ENCODE measurements around the gene LRP1B. TPM values are rescaled to one million over a fixed set of nuclear protein-coding genes. Genes with fewer than 3 reads are reported as not detected.

LRP1B gene
- total and polyA plus RNA-seq, 8 donors = 0.03 to 1.6 (median 0.84) TPM

DNA sequence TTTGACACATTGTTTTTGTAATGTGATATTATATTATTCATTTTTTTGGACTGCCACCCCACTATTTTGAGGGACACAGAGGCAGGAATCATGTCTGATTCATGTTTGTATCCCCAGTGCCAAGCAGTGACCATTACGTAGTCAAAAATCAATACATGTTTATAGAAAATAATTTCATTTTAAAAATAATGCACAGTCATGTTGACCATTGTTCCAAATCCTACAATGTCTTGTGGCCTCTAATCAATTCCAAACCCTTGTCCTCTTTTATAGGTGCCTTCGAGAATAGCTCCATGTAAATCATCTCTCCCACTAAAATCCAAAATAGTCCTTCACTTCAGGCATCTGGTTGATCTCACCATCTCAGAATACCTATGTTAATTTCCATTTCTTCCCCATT lies 454.7 kb downstream of the LRP1B start:
- intact Hi-C loops (cut with DNase I) = no loop called here
- H3K9me3 ChIP-seq = no peaks in the 10 kb centered on the region
- H3K4me3 ChIP-seq = no peak overlapping the region
- ATAC-seq = no peak
- no peak for DNase-seq
- TF ChIP-seq, protein P1, sequence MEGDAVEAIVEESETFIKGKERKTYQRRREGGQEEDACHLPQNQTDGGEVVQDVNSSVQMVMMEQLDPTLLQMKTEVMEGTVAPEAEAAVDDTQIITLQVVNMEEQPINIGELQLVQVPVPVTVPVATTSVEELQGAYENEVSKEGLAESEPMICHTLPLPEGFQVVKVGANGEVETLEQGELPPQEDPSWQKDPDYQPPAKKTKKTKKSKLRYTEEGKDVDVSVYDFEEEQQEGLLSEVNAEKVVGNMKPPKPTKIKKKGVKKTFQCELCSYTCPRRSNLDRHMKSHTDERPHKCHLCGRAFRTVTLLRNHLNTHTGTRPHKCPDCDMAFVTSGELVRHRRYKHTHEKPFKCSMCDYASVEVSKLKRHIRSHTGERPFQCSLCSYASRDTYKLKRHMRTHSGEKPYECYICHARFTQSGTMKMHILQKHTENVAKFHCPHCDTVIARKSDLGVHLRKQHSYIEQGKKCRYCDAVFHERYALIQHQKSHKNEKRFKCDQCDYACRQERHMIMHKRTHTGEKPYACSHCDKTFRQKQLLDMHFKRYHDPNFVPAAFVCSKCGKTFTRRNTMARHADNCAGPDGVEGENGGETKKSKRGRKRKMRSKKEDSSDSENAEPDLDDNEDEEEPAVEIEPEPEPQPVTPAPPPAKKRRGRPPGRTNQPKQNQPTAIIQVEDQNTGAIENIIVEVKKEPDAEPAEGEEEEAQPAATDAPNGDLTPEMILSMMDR (IDR thresholded peaks at IDR 0.05) = no peak
- H3K36me3 ChIP-seq = no peaks in the 10 kb centered on the region
- H3K27ac ChIP-seq = no peak overlapping the region
- no peaks in the 10 kb centered on the region for H3K27me3 ChIP-seq
- H3K4me1 ChIP-seq = no peaks in the 10 kb centered on the region

- intact Hi-C loops (cut with DNase I) = no loop called here
- DNase-seq (no peak), ATAC-seq (no peak)
- Histone ChIP-seq H3K27ac (no peak overlapping the region), H3K4me1 (no peaks in the 10 kb centered on the region), H3K36me3 (no peaks in the 10 kb centered on the region), H3K4me3 (no peak overlapping the region), H3K9me3 (peaks cover 0 to 10% of the 10 kb centered on the region in 2 donors), H3K27me3 (no peaks in the 10 kb centered on the region)
- TF ChIP-seq, protein P1 (IDR thresholded peaks at IDR 0.05) = no peak
Observed at GRCh38 chr2:141666191-141666590, 464.6 kb downstream of the LRP1B start.

GRCh38 chr2:141660232-141660631 lies 470.6 kb downstream of the LRP1B start:
- H3K27ac ChIP-seq = no peak overlapping the region
- no peaks in the 10 kb centered on the region for H3K36me3 ChIP-seq
- peaks cover 0 to 12% of the 10 kb centered on the region in 2 donors for H3K9me3 ChIP-seq
- ATAC-seq (no peak), DNase-seq (peak in 1 of 4 donors; percentile 55)
- no peak overlapping the region for H3K4me3 ChIP-seq
- no peaks in the 10 kb centered on the region for H3K4me1 ChIP-seq
- TF ChIP-seq, protein P1 (IDR thresholded peaks at IDR 0.05) = no peak
- intact Hi-C loops (cut with DNase I) = no loop called here
- H3K27me3 ChIP-seq = no peaks in the 10 kb centered on the region

- DNase-seq (no peak), ATAC-seq (no peak)
- Histone ChIP-seq H3K27ac (no peak overlapping the region), H3K4me1 (no peaks in the 10 kb centered on the region), H3K36me3 (no peaks in the 10 kb centered on the region), H3K9me3 (no peaks in the 10 kb centered on the region), H3K4me3 (no peak overlapping the region), H3K27me3 (no peaks in the 10 kb centered on the region)
- TF ChIP-seq, protein P1 (IDR thresholded peaks at IDR 0.05) = no peak
- intact Hi-C loops (cut with DNase I) = no loop called here
Observed at GRCh38 chr2:141654311-141654710, 476.5 kb downstream of the LRP1B start.

- Histone ChIP-seq H3K4me3 (no peak overlapping the region), H3K27ac (no peak overlapping the region), H3K9me3 (no peaks in the 10 kb centered on the region), H3K27me3 (no peaks in the 10 kb centered on the region), H3K4me1 (no peaks in the 10 kb centered on the region), H3K36me3 (no peaks in the 10 kb centered on the region)
- TF ChIP-seq, protein P1 (IDR thresholded peaks at IDR 0.05) = no peak
- no peak for ATAC-seq
- DNase-seq = no peak
- intact Hi-C loops (cut with DNase I) = no loop called here
Observed at GRCh38 chr2:141653184-141653583, 477.6 kb downstream of the LRP1B start.

Data from left lung (tissue), 10 donors.